GM18505 (cell line): Measurements from ENCODE around the gene RPL3.

Experiments used
- ATAC-seq: cut with Tn5 transposase; IDR thresholded peaks from one replicate; pipeline ENCODE4 v1.9.1; 2021; ENCODE audit not compliant: unreplicated experiment
- POLR2A ChIP-seq: IDR thresholded peaks from 4 replicates; pipeline ENCODE4 v1.6.1; 2011; ENCODE audit warnings: borderline replicate concordance; ENCODE audit not compliant: insufficient read depth, insufficient read length; ENCODE audit errors: extremely low read depth

Gene RPL3

DNA sequence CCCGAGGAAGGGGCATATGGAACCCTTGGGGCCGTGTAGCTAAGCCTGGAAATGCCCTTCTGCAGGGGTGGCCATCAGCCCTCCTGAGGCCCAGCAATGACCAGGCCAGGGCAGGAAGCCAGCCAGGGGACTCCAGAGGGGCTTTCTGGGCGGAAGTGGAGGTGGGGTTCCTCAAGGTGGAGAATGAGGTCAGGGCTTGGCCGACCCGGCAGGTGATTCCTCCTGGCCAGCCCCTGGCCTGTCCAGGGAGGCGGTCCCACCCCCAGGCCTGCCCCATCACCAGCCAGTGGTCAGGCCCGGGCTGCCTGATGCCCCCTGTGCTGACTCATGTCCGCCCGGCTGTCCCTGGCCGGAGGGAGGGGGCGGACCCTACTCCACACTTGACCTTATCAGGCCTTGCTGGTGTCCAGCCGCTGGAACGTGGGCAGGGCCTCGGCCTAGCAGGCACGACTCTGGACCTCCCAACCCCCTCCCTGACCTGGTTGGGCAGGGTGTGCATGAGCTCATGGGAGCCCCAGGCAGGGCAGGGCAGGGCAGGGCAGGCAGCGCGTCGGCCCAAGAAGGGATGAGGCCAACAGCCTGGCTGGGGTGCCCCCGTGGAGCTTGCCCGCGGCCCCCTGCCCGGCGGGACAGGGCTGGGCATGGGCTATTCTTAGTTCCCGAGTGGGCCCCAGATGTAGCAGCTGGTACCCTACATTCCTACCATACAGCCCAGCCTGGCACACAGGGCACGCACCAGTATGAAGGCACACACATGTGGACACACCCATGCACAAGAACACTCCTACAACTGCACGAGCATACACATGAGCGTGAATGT lies 35.9 kb downstream of the RPL3 start:
- no peak for ATAC-seq
- TF ChIP-seq POLR2A = no peak

- no peak for TF ChIP-seq POLR2A
- no peak for ATAC-seq
Observed at GRCh38 chr22:39282645-39283321, 36.6 kb downstream of the RPL3 start.

DNA sequence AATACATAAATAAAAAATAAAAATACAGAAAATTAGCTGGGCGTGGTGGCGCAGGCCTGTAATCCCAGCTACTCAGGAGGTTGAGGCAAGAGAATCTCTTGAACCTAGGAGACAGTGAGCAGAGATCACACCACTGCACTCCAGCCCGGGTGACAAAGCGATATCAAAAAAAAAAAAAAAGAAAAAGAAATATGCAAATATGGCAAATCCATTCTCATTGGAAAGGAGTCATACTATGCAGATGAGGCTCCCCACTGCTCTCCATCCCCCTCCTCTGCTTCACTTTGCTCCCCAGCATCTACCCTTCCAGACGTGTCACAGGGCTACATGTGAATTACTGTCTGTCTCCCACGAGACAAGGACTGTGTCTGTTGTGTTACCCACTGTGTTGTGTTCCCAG lies 38.3 kb downstream of the RPL3 start:
- TF ChIP-seq POLR2A = no peak
- no peak for ATAC-seq

GRCh38 chr22:39280250-39280649 lies 39.2 kb downstream of the RPL3 start:
- TF ChIP-seq POLR2A = no peak
- no peak for ATAC-seq

DNA sequence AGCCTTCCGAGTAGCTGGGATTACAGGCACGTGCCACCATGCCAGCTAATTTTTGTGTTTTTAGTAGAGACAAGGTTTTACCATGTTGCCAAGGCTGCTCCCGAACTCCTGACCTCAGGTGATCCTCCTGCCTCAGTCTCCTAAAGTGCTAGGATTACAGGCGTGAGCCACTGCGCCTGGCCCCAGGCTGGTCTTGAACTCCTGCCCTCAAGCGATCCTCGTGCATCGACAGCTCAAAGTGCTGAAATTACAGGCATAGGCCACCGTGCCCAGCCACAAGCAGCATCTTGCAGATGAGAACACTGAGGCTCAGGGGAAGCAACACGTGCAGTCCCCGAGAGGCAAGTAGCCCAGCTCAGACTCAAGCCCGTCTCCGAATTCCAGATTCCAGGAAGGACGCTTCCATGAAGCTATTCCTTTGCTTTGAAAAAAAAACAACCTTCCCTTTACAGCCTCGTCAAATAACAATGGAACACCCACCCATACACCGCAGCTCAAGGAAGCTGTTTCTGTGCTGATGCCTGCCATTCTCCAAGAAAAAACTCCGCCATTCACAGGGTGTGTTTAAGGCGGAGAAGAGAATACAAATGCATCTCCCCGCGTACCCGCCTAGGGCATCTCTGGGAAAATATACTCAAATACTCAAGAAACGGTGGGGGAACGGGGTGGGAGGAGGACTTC lies 40.1 kb downstream of the RPL3 start:
- no peak for TF ChIP-seq POLR2A
- ATAC-seq = no peak

GRCh38 chr22:39278040-39278439 lies 41.4 kb downstream of the RPL3 start:
- no peak for TF ChIP-seq POLR2A
- ATAC-seq = no peak

- TF ChIP-seq POLR2A = no peak
- no peak for ATAC-seq
Observed at GRCh38 chr22:39277142-39277607, 42.2 kb downstream of the RPL3 start.

GRCh38 chr22:39276440-39277141 lies 42.8 kb downstream of the RPL3 start:
- no peak for TF ChIP-seq POLR2A
- no peak for ATAC-seq

DNA sequence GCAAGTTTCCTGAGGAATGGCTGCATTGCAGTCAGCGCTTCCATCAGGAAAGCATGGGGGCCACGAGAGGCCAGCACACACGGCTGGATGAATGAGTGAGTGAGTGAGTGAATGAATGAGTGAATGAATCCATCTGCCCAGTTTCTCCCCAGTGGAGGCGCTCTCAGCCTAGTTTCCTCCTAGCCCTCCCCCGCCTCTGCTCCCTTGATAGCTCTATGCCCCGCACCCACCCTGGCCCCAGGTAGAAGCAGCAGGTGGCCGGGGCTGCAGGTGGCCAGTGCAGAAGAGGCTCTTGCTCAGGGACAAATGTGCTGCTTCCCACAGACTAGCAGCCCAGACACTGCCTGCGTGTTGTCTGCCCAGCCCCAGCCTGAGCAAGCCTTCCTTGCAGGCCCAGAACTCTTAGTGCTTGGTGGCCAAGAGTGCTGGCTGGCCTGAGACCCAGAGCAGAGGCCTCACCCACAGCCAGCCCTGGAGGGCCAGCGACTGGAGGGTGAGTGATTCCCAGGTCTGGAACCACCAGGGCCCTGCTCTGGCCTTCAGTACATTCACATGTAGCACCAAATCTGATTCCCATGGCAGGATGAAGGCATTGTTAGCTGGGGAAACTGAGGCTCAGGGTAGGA lies 43.5 kb downstream of the RPL3 start:
- ATAC-seq = no peak
- no peak for TF ChIP-seq POLR2A

- ATAC-seq = no peak
- TF ChIP-seq POLR2A = no peak
Observed at GRCh38 chr22:39273950-39274887, 45.2 kb downstream of the RPL3 start.

GRCh38 chr22:39270792-39271191 lies 48.6 kb downstream of the RPL3 start:
- no peak for TF ChIP-seq POLR2A
- ATAC-seq = no peak

GRCh38 chr22:39270280-39270679 lies 49.1 kb downstream of the RPL3 start:
- no peak for ATAC-seq
- TF ChIP-seq POLR2A = no peak

DNA sequence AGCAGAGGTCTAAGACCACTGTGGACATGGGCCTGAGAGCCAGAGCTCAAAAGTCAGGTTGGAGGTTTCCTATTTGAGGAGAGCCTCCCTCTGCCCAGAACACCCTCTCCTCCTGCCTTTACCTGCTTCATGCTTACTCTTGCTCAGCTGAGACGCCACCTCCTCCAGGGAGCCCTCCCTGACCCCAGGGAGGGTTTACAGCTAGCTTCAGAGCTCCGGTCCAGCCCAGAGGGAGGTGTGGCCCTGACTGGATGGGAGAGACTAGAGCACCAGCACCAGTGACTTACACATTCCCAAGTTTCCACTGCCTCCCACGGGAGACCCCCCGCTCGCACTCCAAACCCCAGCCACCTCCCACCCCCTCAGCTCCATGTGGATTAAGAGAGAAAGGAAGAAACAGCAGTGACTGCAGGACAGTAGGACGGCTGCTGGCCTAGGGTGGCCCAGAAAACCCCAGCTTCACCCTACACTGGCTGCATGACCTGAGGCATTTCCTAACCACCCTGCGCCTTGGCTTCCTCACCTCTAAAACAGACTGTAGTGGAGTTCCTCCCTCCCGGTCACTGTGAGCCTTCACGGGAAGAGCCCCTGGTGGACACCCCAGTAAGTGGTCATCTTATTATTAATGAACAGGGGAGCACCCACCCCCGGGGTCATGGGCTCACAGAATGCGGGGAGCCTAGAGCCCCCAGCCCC lies 50.2 kb downstream of the RPL3 start:
- no peak for TF ChIP-seq POLR2A

More for the DNA sequence above, 50.2 kb downstream of the RPL3 start:
- ATAC-seq = no peak
